Natural killer cell treated with Interleukin-12 subunit alpha and Interleukin-12 subunit beta and Interleukin-15 and Interleukin-18, amount 100 ng/mL, for 72 hours (primary cell): ENCODE results near the gene IRGQ. TPM values are rescaled to one million over a fixed set of nuclear protein-coding genes. Genes with fewer than 3 reads are reported as not detected.
"Not testable (repeated sequence)": the region's sequence is repeated elsewhere in the genome, so short reads cannot be mapped to it uniquely, and the experiment has no call there.

Experiments
- ATAC-seq, 2 donors: fragments of 150-1000 bp; cut with Tn5 transposase in 1 of 2; sonication (Bioruptor Pico), chemical (Tn5 transposase) in 1 of 2; 2 replicates each; pipeline ENCODE4 v1.10.0; 2021
- DNase-seq: peaks from one replicate; pipeline ENCODE4 v3.0.0; 2022; ENCODE audit warnings: low spot score
- H3K27ac Mint-ChIP-seq, 2 donors: 1 replicate in 1 of 2; 2 replicates in 1 of 2; pipeline ENCODE4 v1.8.0; 2022; ENCODE audit warnings: mixed read lengths in 2 of 2, mild to moderate bottlenecking in 1 of 2, moderate library complexity in 1 of 2
- H3K27me3 Mint-ChIP-seq, 2 donors: 1 replicate in 1 of 2; 2 replicates in 1 of 2; pipeline ENCODE4 v1.8.0; 2022; ENCODE audit warnings: mixed read lengths in 2 of 2
- H3K36me3 Mint-ChIP-seq: one replicate; pipeline ENCODE4 v1.8.0; 2022; ENCODE audit warnings: mixed read lengths
- H3K4me1 Mint-ChIP-seq, 2 donors: 1 replicate in 1 of 2; 2 replicates in 1 of 2; pipeline ENCODE4 v1.8.0; 2022; ENCODE audit warnings: low read depth in 2 of 2, mixed read lengths in 2 of 2, mild to moderate bottlenecking in 1 of 2
- H3K4me3 Mint-ChIP-seq: one replicate; pipeline ENCODE4 v1.8.0; 2022; ENCODE audit warnings: mixed read lengths
- H3K9me3 Mint-ChIP-seq: 2 replicates; pipeline ENCODE4 v1.8.0; 2022; ENCODE audit warnings: mixed read lengths
- total RNA-seq, 2 donors: library from RNA; stranded (reverse); gene quantifications; one replicate each; pipeline ENCODE4 v1.2.3, GENCODE V29; 2022

Gene IRGQ, protein sequence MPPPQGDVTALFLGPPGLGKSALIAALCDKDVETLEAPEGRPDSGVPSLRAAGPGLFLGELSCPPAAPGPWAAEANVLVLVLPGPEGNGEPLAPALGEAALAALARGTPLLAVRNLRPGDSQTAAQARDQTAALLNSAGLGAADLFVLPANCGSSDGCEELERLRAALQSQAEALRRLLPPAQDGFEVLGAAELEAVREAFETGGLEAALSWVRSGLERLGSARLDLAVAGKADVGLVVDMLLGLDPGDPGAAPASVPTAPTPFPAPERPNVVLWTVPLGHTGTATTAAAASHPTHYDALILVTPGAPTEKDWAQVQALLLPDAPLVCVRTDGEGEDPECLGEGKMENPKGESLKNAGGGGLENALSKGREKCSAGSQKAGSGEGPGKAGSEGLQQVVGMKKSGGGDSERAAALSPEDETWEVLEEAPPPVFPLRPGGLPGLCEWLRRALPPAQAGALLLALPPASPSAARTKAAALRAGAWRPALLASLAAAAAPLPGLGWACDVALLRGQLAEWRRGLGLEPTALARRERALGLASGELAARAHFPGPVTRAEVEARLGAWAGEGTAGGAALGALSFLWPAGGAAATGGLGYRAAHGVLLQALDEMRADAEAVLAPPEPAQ
- 10 to 100 TPM; 36.8 to 42.6 TPM for total RNA-seq

DNA sequence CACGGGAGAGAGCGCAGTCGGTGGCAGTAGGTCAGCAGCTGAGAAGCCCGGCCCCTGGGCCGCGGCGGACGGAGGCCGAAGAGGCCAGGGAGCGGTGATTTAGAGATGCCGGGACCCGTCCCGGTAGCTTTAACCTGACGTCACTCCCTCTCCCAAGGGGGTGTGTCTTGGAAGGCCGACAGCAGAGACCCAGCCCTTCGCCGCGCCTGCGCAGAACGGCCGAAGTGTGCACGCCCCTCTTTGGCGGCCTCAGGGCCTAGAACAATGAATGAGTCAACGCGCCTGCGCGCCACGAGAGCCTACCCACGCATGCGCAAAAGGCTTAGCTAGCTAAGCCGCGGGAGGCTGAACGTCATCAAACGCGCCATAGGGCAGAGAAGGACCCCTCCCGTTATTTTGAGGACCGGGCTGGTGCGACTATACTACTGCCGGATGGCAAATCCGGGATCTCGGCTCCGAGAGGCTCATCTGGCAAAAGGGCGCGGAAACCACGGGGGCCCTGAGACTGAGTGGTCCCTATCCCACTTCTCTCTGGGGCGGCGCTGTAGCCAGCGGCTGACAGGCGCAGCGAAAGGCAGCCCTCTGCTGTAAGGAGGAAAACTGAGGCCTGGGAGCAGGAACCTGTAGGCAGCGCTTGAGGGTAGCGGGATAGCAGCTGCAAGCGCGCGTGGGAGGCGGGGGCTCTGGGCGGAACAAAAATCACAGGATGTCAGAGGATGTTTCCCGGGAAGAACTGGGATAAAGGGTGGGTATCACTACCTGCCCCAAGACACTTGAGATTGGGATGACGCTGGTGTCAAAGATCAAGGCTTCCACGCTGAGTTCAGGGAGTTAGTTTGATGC is at the start of gene IRGQ, which contains the start of gene ZNF576:
Gene IRGQ (minus strand): TSS at position 136 of the 843 bp plus-strand sequence. CDS start 796 bp downstream, outside the sequence.
Gene ZNF576 (plus strand): TSS at position 597 of the 843 bp plus-strand sequence. CDS start 514 bp downstream, outside the sequence.
- H3K27me3 Mint-ChIP-seq, result no peaks in the 10 kb centered on the region
- no peaks in the 10 kb centered on the region for H3K9me3 Mint-ChIP-seq
- peak; percentile 100 for DNase-seq
- ATAC-seq, result peak; percentile 91 to 95
- H3K27ac Mint-ChIP-seq, result peak within 1 kb of the TSS; percentile 99 to 100
- H3K36me3 Mint-ChIP-seq, result peaks cover 10% of the 10 kb centered on the region
- peaks cover 34 to 40% of the 10 kb centered on the region in 2 donors for H3K4me1 Mint-ChIP-seq
- H3K4me3 Mint-ChIP-seq, result peak within 1 kb of the TSS; percentile 99

DNA sequence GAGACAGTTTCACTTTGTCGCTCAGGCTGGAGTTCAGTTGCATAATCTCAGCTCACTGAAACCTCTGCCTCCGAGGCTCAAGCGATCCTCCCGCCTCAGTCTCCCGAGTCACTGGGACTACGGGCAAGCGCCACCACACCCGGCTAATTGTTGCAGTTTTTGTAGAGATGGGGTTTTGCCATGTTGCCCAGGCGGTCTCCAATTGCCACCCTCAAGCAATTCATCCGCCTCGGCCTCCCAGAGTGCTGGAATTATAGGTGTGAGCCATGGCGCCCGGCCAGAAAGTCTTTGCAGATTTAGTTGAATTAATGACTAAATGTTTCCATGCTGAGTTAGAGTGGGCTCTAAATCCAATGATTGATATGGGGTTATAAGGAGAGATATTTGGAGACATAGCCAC is 48.2 kb upstream of the IRGQ start:
- H3K4me1 Mint-ChIP-seq, result peaks cover 2 to 7% of the 10 kb centered on the region in 2 donors
- no peaks in the 10 kb centered on the region for H3K9me3 Mint-ChIP-seq
- peaks cover 4% of the 10 kb centered on the region for H3K36me3 Mint-ChIP-seq
- peaks cover 10 to 13% of the 10 kb centered on the region in 2 donors for H3K27me3 Mint-ChIP-seq
- DNase-seq, result no peak
- no peak overlapping the region for H3K27ac Mint-ChIP-seq
- no peak overlapping the region for H3K4me3 Mint-ChIP-seq
- ATAC-seq, result no peak

DNA sequence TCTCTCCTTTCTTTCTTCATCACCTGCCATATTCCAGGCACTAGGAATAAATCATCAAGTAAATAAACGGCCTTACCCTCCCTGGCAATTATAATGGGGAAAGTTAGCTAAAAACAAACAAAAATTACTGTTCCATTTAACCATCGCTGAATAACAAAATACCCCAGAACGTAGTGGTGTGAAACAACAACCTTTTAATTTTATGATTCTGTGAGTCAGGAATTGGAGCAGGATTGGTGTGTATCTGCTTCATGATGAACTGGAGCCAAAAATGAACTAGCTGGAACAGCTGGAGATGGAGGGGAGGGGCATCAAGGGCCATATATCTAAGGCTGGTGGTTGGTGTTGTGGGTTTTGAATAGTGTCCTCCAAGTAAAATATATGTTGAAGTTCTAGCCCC is 47.4 kb upstream of the IRGQ start:
- Mint-ChIP-seq H3K36me3 (peaks cover 4% of the 10 kb centered on the region), H3K27me3 (peaks cover 17 to 21% of the 10 kb centered on the region in 2 donors), H3K9me3 (no peaks in the 10 kb centered on the region), H3K27ac (peak overlapping the region in 1 of 2 donors; percentile 29), H3K4me1 (peaks cover 9 to 13% of the 10 kb centered on the region in 2 donors), H3K4me3 (no peak overlapping the region)
- DNase-seq (no peak), ATAC-seq (no peak)

DNA sequence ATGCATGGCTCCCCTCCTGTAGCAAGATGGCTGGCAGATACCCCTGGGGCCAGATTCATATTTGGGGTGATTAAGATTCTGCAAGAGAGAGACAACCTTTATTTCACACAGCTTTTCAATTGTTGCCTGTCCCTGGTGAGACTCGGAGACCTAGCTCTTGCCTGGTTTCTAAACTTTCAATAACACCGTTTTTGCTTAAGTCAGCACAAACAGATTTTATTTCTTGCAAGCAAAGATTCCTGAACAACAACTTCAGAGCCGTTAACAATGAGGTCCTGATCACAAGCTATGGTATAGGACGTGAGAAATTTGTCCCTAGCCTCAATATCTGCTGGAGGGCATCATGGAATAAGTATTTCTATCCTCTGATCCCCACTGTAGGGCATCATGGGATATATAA is 46.6 kb upstream of the IRGQ start:
- H3K4me3 Mint-ChIP-seq, result no peak overlapping the region
- no peaks in the 10 kb centered on the region for H3K9me3 Mint-ChIP-seq
- peaks cover 4% of the 10 kb centered on the region for H3K36me3 Mint-ChIP-seq
- H3K27me3 Mint-ChIP-seq, result peaks cover 22 to 29% of the 10 kb centered on the region in 2 donors
- ATAC-seq (no peak), DNase-seq (no peak)
- peaks cover 9 to 13% of the 10 kb centered on the region in 2 donors for H3K4me1 Mint-ChIP-seq
- no peak overlapping the region for H3K27ac Mint-ChIP-seq

DNA sequence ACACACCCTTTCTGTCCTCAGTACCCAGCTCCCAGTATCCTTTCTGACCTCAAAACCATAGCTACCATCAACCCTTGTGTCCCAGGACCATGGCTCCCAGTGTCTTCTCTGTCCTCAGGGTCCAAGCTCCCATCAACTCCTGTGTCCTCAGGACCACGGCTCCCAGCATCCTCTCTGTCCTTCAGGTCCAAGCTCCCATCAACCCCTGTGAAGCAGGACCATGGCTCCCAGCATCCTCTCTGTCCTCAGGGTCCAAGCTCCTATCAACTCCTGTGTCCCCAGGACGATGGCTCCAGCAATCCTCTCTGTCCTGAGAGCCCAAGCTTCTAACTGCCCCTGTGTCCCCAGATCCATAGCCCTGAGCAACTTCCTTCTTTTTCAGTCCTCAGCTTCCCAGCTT is 45.4 kb upstream of the IRGQ start:
- peaks cover 9 to 13% of the 10 kb centered on the region in 2 donors for H3K4me1 Mint-ChIP-seq
- H3K4me3 Mint-ChIP-seq, result peak overlapping the region; percentile 50
- no peak overlapping the region for H3K27ac Mint-ChIP-seq
- DNase-seq, result no peak
- H3K9me3 Mint-ChIP-seq, result no peaks in the 10 kb centered on the region
- H3K36me3 Mint-ChIP-seq, result peaks cover 2% of the 10 kb centered on the region
- ATAC-seq, result no peak
- peaks cover 25 to 38% of the 10 kb centered on the region in 2 donors for H3K27me3 Mint-ChIP-seq

DNA sequence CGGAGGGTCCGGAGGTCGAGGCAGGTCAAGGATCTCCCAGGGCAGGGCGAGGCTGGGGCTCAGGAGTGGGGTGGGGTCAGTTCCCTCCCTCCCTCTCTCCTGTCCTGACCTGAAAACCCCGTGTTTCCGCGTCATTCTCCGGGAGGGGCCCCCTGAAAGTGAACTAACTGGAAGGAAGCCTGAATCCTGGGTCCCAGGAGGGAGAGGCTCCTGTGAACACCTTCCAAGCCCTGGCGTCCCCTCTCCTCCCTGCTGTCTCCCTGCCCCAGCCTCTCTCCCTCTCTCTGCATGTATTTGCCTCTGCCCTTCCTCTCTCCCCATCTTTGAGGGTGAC is 44.5 kb upstream of the IRGQ start:
- Mint-ChIP-seq H3K27ac (no peak overlapping the region), H3K4me3 (peak overlapping the region; percentile 70), H3K9me3 (no peaks in the 10 kb centered on the region), H3K27me3 (peaks cover 25 to 38% of the 10 kb centered on the region in 2 donors), H3K36me3 (no peaks in the 10 kb centered on the region), H3K4me1 (peaks cover 9 to 13% of the 10 kb centered on the region in 2 donors)
- ATAC-seq, result no peak
- DNase-seq, result peak; percentile 48

DNA sequence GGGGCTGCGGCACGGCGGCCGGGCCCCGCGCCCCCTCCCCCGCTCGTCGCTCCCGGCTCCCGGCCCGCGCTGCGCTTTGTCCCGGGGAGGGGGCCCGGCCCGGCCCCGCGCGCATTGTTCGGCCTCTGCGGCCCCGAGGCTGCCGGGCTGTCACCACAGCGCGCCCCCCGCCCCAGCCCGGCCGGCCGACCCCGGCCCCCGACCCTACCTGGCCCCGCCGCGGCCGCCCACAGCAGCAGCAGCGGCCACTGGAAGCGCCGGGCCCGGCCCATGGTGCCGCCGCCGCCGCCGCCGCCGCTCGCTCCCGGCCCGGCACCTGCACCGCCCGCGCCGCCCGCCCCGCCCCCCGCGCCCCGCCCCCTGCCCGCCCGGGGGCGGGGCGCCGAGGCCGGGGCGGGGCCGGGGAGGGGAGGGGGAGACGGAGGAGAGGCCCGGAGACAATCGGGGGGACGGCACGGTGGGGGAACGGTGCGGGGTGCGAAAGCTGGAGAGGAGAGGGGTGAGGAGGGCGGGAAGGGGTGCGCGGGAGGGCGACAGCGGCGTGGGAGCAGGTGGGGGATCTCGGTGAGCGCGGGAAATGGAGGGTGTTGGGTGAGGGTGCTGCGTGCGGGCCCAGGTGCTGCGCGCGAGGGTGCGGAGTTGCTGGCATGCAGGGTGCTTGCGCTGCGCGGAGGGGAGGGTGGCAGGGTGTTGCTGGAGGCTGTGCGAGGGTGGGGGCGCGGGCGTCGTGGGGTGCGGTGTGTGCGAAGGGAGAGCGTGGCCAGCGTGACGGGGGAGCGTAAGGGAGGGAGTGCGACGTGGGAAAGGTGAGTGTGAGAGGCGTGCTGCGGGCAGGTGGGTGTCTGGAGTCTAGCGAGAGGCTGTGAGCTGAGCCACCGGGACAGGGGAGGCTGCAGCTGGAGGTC is 43.8 kb upstream of the IRGQ start, which contains the start of gene CADM4:
Gene CADM4 (minus strand): TSS at position 332 of the 905 bp plus-strand sequence. CDS start 60 bp downstream, at position 272.
- Mint-ChIP-seq H3K27ac (no peak within 1 kb of the TSS), H3K4me1 (peaks cover 9 to 13% of the 10 kb centered on the region in 2 donors), H3K9me3 (no peaks in the 10 kb centered on the region), H3K4me3 (peak within 1 kb of the TSS; percentile 73), H3K27me3 (peaks cover 25 to 38% of the 10 kb centered on the region in 2 donors), H3K36me3 (no peaks in the 10 kb centered on the region)
- DNase-seq (peak; percentile 60), ATAC-seq (peak; percentile 82 to 89)

DNA sequence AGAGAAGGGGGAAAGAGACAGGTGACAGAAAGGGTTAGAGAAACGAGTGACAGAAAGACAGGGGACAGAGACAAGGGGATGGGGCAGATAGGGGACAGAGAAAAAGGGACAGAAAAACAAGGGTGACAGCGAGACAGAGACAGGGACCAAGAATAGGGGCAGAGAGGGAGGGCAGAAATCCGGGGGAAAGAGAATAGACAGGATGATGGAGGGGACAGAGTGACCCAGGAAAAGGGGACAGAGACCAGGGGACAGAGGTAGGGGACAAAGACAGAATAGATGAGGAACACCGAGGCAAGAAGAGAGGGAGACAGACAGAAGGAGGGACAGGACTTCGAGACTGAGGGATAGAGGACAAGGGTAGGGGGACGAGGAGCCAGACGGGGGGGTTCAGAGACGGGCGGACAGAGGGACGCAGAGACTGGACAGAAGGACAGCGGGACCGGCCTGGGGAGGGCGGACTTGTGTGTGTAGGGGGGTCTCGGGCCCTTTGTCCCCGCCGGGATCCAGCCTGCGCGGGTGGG is 43.1 kb upstream of the IRGQ start:
- no peaks in the 10 kb centered on the region for H3K9me3 Mint-ChIP-seq
- ATAC-seq, result no peak
- H3K36me3 Mint-ChIP-seq, result no peaks in the 10 kb centered on the region
- H3K27me3 Mint-ChIP-seq, result peaks cover 25 to 38% of the 10 kb centered on the region in 2 donors
- no peak for DNase-seq
- peak overlapping the region; percentile 73 for H3K4me3 Mint-ChIP-seq
- no peak overlapping the region for H3K27ac Mint-ChIP-seq
- peaks cover 9 to 13% of the 10 kb centered on the region in 2 donors for H3K4me1 Mint-ChIP-seq

DNA sequence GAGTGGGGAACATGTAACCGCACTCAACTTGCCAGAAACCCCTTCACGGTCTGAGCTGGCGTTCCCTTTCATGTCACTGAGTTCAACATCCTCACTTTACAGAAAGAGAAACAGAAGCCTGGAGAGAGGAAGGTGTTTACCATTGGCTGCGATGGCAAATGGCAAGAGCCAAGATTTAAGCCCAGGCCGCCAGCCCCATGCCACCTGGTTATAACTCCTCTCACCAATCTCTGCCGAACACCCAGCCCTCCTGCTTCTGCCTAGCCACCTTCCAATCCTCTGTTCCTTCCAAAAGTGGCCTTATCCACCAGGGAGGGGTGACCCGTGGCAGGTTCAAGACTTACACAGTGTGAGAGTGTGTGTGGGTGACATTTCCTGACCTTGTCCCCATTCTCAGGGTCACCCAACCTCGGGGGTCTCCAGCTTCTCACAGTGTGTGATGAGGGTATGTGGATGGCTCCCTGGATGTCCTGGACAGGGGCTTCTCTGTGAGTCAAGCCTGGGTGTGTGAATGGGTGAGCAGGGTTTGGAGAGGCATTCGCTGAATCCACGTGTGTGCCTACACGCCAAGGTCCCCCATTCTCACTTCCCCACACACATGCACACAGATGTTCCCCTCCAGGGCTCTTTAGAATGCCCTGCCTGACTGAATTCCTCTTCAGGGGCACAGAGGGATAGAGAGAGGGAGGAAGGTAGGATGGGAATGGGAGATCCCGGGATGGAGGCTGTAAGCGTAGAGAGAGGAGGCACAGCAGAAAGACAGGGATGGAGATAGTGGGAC is 42.5 kb upstream of the IRGQ start:
- Mint-ChIP-seq H3K36me3 (no peaks in the 10 kb centered on the region), H3K27me3 (peaks cover 28 to 42% of the 10 kb centered on the region in 2 donors), H3K4me3 (peak overlapping the region; percentile 73), H3K27ac (no peak overlapping the region), H3K9me3 (no peaks in the 10 kb centered on the region), H3K4me1 (peaks cover 9 to 13% of the 10 kb centered on the region in 2 donors)
- ATAC-seq (no peak), DNase-seq (peak; percentile 50)

DNA sequence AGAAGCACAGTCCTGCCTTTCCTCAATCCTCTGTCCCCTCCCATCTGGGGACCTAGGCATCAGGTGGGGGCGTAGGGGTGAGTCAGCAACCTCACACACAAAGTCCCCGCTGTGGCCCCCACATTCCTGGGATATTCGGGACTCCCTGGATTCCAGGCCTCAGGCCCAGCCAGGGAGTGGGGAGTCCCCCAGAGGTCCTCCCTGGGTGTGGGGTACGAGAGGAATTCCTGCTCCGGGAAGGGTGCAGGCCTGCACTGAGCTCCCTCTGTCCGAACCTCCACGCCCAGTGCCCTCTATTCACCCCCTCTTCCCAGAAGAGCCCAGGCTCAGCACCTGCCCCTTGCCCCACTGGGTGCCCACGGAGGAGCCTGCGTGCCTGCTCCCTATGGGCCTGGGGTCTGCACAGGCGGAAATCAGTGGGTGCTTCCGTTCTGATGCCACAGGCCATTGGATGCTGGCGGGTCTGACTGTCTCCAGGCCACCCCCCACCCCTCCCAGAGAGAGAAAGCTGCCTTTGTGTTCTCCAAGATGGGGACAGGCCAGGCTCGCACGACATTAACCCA is 40.3 kb upstream of the IRGQ start:
- H3K9me3 Mint-ChIP-seq, result no peaks in the 10 kb centered on the region
- no peaks in the 10 kb centered on the region for H3K36me3 Mint-ChIP-seq
- no peak overlapping the region for H3K4me3 Mint-ChIP-seq
- no peak for DNase-seq
- no peak for ATAC-seq
- peaks cover 9 to 13% of the 10 kb centered on the region in 2 donors for H3K4me1 Mint-ChIP-seq
- H3K27me3 Mint-ChIP-seq, result peaks cover 32 to 52% of the 10 kb centered on the region in 2 donors
- H3K27ac Mint-ChIP-seq, result no peak overlapping the region

DNA sequence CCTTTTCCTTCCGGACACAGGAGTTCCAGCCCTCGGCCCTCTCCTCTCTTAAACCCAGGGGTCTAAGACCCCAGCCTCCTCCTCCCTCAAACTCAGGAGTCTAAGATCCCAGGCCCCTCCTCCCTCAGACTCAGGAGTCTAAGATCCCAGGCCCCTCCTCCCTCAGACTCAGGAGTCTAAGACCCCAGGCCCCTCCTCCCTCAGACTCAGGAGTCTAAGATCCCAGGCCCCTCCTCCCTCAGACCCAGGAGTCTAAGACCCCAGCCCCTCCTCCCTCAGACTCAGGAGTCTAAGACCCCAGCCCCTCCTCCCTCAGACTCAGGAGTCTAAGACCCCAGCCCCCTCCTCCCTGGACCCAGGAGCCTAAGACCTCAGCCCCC is 39.6 kb upstream of the IRGQ start:
- not testable (repeated sequence) for H3K9me3 Mint-ChIP-seq, DNase-seq, H3K4me3 Mint-ChIP-seq, H3K36me3 Mint-ChIP-seq, H3K27ac Mint-ChIP-seq, ATAC-seq
- peaks cover 29 to 48% of the 10 kb centered on the region in 2 donors for H3K27me3 Mint-ChIP-seq
- H3K4me1 Mint-ChIP-seq, result peaks cover 9 to 11% of the 10 kb centered on the region in 2 donors
